Measurements from ENCODE around the gene PPDPF.
A peak's percentile ranks its signal among the peaks of the same experiment; 100 is the strongest.

The PPDPF gene

DNA sequence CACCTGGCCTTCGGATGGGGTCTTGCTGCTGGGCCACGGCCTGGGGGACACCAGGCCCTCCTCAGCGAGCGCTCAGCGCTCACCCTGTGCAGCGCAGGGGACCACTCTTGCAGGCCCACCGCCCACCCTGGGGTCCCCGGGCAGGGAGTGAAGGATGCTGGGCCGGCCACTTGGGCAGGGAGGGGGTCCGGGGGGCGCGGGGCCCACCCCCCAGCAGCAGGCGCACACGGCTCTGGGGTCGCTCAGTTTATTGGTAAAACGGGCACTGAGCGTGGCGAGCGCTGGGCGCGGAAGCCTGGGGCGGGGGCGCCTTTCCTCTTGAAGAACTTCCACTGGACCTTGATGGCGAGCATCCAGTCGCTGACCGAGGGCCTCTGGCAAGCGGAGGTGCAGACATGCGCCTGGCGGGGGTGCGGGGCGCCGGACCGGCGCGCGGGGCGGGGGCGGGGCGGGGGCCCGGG, 32.8 kb upstream of the PPDPF start:
- DNase-seq, result no peak

DNA sequence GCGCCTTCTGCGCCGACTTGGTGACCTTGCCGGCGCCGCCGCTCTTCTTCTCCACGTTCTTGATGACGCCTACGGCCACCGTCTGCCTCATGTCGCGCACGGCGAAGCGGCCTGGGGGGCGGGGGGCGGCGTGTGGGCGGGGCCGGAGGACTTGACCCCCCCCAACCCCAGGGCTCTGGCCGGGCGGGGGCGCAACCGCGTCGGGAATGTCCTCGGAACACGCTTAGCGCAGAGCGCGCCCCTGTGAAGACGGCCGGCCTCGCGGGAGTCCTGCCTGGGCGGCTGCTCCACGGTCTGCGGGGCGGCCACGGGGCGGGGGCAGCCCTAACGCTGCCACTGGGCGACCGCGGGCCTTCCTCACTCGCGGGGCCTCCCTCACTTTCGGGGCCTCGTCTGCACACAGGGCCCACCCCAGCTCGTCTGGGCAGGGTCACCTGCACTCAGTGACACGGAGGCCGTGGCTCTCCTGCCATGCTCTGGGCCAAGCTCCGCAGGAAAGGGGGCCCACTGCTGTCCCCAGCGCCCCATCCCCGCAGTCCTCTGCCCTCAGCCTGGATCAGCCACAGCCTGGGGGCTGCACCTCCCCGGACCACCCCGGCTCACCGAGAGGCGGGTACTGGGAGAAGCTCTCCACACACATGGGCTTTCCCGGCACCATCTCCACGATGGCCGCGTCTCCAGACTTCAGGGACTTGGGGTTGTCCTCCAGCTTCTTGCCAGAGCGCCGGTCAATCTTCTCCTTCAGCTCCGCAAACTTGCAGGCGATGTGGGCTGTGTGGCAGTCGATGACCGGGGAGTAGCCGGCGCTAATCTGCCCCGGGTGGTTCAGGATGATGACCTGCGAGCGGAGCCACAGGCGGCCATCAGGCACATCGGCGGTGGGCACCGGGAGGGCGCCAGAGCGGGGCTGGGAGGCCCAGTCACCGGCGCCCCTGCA, 32.0 kb upstream of the PPDPF start:
- no peak for DNase-seq

DNA sequence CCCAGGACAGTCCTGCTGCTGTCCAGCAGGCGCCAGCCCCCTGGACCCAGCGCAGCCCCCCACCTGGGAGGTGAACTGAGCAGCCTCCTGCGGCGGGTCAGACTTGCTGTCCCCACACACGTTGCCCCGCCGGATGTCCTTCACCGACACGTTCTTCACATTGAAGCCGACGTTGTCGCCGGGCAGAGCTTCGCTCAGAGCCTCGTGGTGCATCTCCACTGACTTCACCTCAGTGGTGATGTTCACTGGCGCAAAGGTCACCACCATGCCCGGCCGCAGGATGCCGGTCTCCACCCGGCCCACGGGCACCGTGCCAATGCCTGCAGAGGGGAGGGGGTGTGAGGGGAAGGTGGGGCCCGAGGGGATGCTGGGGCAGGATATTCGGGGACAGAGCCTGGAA, 30.1 kb upstream of the PPDPF start:
- DNase-seq, result no peak

DNA sequence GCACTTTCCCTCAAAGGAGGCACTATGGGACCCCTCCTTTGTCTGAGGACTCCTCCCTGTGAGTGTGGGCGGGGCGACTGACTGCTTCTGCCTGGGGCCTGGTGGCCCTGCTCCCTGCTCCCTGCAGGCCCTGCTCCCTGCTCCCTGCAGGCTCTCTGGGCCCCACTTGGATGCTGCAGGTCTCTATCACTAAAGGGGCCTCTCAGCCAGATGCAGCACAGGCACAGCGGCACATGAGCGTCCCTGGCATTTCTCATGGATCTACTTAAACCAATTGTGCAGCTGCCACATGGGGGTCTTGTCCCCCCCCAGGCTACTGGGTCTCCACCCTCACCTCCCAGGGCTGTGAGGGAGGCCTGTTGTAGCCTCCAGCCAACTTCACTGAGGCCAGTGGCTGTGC, 29.5 kb upstream of the PPDPF start:
- no peak for DNase-seq

DNA sequence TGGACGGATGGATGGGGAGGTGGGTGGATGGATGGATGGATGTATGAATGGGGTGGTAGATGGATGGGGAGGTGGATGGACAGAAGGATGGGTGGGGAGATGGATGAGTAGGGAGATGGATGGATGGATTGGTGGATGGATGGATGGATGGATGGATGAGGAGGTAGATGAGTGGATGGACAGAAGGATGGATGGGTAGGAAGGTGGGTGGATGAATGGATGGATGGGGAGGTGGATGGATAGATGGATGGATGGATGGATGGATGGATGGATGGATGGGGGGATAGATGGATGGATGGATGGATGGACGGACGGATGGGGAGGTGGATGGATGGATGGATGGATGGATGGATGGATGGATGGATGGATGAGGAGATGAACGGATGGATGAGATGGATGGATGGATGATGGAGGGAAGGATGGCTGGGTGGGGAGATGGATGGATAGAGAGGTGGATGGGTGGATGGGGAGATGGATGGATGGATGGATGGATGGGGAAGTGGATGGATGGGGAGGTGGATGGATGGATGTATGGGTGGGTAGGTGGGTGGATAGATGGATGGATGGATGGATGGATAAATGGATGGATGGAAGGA, 28.8 kb upstream of the PPDPF start:
- DNase-seq, result no peak

DNA sequence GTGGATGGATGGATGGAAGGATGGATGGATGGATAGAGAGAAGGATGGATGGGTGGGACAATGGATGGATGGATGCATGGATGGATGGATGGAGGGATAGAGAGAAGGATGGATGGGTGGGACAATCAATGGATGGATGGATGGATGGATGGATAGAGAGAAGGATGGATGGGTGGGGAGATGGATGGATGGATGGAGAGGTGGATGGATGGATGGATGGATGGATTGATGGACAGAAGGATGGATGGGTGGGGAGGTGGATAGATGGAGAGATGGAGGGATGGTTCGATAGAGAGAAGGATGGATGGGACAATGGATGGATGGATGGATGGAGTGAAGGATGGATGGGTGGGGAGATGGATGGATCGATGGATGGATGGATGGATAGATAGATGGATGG, 28.0 kb upstream of the PPDPF start:
- no peak for DNase-seq

DNA sequence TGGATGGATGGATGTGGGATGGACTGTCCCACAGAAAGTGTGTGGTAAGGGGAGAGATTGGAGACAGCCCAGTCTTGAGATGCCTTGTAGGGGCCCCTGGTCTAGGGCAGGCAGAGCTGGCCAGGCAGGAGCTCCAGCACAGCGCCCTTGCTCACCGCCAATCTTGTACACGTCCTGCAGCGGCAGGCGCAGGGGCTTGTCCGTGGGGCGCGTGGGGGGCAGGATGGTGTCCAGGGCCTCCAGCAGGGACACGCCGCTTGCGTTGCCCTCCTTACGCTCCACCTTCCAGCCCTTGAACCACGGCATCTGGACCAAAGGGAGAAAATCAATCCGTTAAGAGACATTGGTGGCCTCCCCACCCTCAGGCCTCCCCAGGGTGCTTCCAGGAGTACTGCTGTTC, 27.6 kb upstream of the PPDPF start:
- DNase-seq, result no peak

DNA sequence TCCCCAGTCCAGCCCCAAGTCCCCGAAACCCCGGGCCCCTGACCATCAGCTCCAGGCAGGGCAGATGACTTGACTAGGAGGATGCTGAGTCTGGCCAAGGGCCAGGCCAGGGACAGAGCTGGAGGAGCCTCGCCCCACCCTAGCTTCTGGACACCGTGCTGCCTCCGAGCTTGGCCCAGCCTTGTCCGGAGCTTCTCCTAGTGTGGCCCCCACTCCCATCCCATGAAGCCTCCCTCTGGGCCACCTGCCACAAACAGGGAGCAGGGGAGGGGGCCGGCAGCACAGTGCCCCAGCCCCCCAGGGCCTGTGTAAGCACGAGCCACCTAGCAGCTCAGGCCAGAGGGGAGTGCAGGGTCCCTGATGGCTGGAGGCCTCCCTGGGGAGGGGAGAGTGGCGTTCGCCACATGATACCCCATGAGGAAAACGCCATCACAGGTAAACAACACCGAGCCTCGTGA, 27.0 kb upstream of the PPDPF start:
- no peak for DNase-seq

GRCh38 chr20:63494084-63494419, 26.5 kb upstream of the PPDPF start:
- no peak for DNase-seq

- no peak for DNase-seq
These were observed 26.0 kb upstream of the PPDPF start for GRCh38 chr20:63494420-63495166.

DNA sequence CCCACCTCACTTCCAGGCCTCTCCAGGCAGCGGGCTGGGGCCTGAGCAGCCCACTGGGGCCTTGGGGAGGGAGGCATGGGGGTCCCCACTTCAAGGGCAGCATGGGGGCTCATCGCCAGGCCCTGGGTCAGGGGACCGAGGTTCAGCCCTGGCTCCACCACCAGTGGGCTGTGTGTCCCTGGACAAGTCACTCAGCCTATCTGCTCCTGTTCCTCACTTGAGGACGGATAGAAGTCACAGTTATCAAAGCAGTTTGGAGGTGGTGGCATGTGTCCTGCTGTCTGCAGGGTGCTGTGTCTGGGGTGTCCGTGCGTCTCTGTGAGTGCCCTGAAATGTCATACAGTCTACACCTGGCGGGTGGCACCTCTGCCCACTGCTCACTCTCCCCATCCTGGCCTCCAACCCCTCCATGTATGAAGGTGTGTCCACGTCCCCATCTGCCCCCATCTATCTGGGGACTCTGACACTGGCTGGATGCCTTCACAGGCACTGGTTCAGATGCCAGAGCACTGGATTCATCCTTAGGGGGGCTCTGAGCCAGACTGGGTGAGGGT, 25.3 kb upstream of the PPDPF start:
- DNase-seq, result no peak

DNA sequence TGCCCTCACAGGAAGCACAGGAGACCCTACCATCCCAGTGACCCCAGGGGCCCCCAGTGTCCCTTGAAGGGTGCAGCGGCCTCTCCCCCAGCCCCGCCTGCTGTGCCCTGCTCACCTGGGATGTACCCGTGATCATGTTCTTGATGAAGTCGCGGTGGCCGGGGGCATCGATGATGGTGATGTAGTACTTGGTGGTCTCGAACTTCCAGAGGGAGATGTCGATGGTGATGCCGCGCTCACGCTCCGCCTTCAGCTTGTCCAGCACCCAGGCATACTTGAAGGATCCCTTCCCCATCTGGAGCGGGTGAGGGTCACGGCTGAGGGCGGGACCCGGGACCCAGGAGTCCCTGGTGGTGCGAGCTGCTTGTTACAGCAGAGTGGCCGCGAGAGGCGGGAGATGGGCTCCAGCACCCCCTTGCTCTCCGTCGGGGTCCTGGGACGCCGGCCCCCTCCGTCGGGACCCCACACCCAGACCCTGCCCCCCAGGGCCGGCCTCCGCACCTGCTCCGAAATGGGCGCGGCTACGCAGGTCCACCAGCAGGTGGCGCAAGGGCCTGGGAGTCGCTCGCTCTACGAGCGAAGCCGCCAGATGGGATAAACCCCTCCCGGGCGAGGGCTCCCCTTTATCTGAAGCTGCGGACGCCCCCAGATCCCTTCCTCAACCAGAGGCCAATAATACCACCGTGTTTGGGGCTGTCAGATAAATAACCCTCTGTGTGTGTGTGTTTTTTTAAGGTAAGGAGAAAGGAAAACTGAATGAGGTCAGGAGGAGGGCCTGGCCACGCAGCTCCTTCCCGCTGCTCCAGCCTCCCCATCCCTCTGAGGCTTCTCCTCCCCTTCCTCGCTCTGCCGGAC, 24.6 kb upstream of the PPDPF start:
- peak in 1 of 2 donors; percentile 70 for DNase-seq

DNA sequence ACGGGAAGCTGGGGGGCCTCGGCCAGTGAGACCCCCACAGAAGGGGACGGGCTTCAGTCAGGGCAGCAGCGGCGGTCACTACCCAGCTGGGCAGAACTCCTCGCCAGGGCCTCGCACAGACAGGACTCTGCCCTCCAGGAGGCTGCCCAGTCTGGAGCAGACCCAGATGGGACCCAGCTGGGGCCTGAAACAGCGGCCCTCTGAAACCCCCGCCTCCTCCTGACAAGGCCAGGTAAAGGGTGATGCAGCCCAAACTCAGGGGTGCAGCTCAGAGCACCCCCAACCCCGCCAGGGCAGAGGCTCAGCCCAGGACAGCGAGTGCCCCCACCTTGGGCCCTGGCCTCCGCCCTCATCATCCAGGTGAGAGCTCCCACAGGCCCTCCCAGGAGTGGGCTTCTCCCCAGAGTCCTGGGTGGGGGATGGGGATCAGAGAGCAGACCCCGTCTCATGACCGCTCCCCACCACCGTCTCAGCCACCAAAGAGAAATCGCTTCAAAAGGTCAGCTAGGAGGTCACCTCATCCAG, 23.9 kb upstream of the PPDPF start:
- DNase-seq, result no peak

DNA sequence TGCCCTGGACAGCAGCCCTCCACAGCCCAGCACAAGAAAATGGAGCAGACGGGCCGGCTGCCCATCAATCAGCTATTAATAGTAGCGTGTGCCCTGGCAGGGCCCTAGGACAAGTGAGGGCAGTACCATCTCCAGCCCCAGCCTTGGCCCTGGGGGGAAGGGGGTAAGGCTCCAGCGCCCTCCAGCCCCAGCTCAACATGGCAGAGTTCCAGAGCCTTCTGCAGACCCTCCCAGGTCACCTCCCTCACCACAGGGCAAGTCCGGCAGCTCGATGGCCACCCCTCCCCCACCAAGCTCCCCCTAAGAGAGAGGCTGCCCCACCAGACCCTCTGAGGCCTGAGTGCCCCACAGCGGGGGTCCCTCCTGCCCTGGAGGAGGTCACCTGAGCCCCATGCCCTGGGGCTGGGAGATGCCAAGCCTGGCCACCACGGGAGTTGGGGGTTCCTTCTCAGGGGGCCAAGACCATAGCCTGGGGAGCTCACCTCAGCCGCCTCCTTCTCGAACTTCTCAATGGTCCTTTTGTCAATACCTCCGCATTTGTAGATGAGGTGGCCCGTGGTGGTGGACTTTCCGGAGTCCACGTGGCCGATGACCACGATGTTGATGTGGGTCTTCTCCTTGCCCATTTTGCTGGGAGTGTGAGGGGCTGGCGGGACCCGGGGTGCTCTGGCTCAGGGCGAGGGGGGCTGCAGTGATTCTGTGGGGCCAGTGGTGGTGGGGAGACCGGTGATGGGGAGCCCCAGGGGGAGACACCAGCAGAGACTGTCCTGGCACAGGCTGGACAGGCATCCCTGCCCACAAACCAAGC, 23.2 kb upstream of the PPDPF start:
- no peak for DNase-seq

- no peak for DNase-seq
These were observed 22.3 kb upstream of the PPDPF start for GRCh38 chr20:63497946-63498935.

- DNase-seq, result peak in 1 of 2 donors; percentile 11
These were observed 21.6 kb upstream of the PPDPF start, which contains the start of gene EEF1A2 for GRCh38 chr20:63498960-63499337. EEF1A2 (minus strand) TSS chr20:63499083; CDS start chr20:63497763, 1,320 bp downstream.

GRCh38 chr20:63499338-63499969, 21.1 kb upstream of the PPDPF start:
- no peak for DNase-seq

- no peak for DNase-seq
These were observed 20.2 kb upstream of the PPDPF start for GRCh38 chr20:63500151-63500901.

Data from inflammatory macrophage treated with lipopolysaccharide for 1 hour (primary cell).